Neutrophil (primary cell): Measurements from ENCODE around the gene ZNF587B.
"Not testable (repeated sequence)": the region's sequence is repeated elsewhere in the genome, so short reads cannot be mapped to it uniquely, and the experiment has no call there.

Experiments used
- H3K27ac ChIP-seq: fragments of 200-600 bp; sonication (generic); 2 replicates; pipeline ENCODE4 v1.5.1; 2016; ENCODE audit warnings: mild to moderate bottlenecking, moderate library complexity
- H3K27me3 ChIP-seq: fragments of 200-600 bp; sonication (generic); 2 replicates; pipeline ENCODE4 v1.6.0; 2016; ENCODE audit warnings: mild to moderate bottlenecking
- H3K36me3 ChIP-seq: fragments of 200-600 bp; sonication (generic); 2 replicates; pipeline ENCODE4 v1.5.1; 2017
- H3K4me1 ChIP-seq, 2 experiments: fragments of 200-600 bp in 1 of 2; sonication (generic) in 1 of 2; 1 replicate in 1 of 2; 2 replicates in 1 of 2; pipeline versions ENCODE4 v1.5.1 to v1.6.1; 2013 to 2016; ENCODE audit warnings: low read depth in 1 of 2, low read length in 1 of 2, mild to moderate bottlenecking in 1 of 2, moderate library complexity in 1 of 2; ENCODE audit not compliant: control insufficient read depth in 1 of 2, insufficient read depth in 1 of 2
- H3K4me3 ChIP-seq, 2 experiments: fragments of 200-600 bp in 1 of 2; sonication (generic) in 1 of 2; 1 replicate in 1 of 2; 2 replicates in 1 of 2; pipeline ENCODE4 v1.5.1; 2013 to 2016; ENCODE audit warnings: low read depth in 1 of 2, low read length in 1 of 2, mild to moderate bottlenecking in 1 of 2, moderate library complexity in 1 of 2
- H3K9me3 ChIP-seq: fragments of 200-600 bp; sonication (generic); 2 replicates; pipeline ENCODE4 v1.5.1; 2016
- TF ChIP-seq, protein P1 (sequence below): fragments of 200-600 bp; sonication (generic); IDR thresholded peaks from 2 replicates; pipeline ENCODE4 v1.5.1; 2016; ENCODE audit warnings: antibody characterized with exemption

ZNF587B gene

DNA sequence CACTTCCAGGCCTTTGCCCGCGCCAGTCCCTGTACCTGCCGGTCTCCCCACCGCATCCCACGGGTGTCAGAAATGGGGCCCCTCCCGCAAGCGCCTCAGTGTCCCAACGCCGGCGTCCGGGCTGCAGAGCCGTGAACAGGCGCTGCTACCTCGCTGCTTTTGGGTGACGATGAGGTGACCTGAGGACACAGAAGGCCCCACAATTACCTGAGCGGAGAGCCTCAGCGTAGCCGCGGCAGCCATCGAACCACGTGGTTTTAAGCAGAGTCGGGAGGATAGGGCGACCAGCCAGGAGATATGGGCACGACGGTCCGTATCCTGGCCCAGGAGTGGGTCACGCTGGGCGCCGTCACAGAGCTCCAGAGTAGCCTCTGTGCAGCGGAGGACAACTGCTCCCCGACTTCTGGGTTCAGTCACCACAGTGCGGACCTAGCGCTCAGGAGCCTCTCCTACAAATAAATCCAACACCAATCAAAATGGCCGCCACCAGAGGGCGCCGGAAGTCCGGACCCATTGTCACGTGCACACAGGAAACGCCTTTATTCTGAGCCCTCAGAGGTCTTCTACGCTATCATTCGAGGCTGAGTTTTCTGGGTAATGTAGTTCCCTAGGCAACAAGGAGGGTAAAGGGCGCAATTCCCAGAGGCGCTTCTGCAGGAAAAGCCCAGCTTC, 58.6 kb downstream of the ZNF587B start, which contains the start of gene ZNF814:
Gene ZNF814 (minus strand): TSS at position 478 of the 672 bp plus-strand sequence. CDS start 235 bp downstream, at position 243.
- no peak within 1 kb of the TSS for H3K27ac ChIP-seq
- TF ChIP-seq, protein P1, sequence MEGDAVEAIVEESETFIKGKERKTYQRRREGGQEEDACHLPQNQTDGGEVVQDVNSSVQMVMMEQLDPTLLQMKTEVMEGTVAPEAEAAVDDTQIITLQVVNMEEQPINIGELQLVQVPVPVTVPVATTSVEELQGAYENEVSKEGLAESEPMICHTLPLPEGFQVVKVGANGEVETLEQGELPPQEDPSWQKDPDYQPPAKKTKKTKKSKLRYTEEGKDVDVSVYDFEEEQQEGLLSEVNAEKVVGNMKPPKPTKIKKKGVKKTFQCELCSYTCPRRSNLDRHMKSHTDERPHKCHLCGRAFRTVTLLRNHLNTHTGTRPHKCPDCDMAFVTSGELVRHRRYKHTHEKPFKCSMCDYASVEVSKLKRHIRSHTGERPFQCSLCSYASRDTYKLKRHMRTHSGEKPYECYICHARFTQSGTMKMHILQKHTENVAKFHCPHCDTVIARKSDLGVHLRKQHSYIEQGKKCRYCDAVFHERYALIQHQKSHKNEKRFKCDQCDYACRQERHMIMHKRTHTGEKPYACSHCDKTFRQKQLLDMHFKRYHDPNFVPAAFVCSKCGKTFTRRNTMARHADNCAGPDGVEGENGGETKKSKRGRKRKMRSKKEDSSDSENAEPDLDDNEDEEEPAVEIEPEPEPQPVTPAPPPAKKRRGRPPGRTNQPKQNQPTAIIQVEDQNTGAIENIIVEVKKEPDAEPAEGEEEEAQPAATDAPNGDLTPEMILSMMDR = peak; percentile 27
- peak within 1 kb of the TSS; percentile 52 to 85 for H3K4me3 ChIP-seq
- H3K27me3 ChIP-seq = no peaks in the 10 kb centered on the region
- H3K4me1 ChIP-seq = peaks cover 7 to 15% of the 10 kb centered on the region in 2 experiments
- no peaks in the 10 kb centered on the region for H3K36me3 ChIP-seq
- no peaks in the 10 kb centered on the region for H3K9me3 ChIP-seq

DNA sequence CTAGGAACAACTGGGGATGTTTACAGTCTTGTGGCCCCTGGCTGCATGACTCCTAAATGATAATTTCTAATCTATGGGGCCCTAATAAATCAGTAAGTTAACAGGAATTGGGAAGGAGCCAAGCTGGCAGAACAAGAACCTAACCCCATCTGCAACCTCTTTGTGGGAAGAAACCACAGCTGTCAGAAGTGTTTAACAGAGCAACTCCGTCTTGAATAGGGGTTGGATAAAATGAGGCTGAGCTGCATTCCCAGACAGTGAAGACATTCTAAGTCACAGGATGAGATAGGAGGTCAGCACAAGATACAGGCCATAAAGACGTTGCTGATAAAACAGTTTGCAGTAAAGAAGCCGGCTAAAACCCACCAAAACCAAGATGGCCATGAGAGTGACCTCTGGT, 60.6 kb downstream of the ZNF587B start:
- peaks cover 7 to 15% of the 10 kb centered on the region in 2 experiments for H3K4me1 ChIP-seq

More for the DNA sequence above, 60.6 kb downstream of the ZNF587B start:
- not testable (repeated sequence) for H3K27ac ChIP-seq, H3K27me3 ChIP-seq, H3K4me3 ChIP-seq, H3K36me3 ChIP-seq, H3K9me3 ChIP-seq
